GM19372 (cell line): Measurements from ENCODE around the gene CD300H.
"Not testable (repeated sequence)": the region's sequence is repeated elsewhere in the genome, so short reads cannot be mapped to it uniquely, and the experiment has no call there.

Experiments used
- ATAC-seq: cut with Tn5 transposase; IDR thresholded peaks from one replicate; pipeline ENCODE4 v1.9.1; 2021; ENCODE audit warnings: mild to moderate bottlenecking, low read depth, moderate library complexity; ENCODE audit not compliant: unreplicated experiment

CD300H gene

GRCh38 chr17:74591503-74591902 lies 24.2 kb upstream of the CD300H start:
- no peak for ATAC-seq

GRCh38 chr17:74585711-74586110 lies 18.4 kb upstream of the CD300H start:
- ATAC-seq = no peak

- no peak for ATAC-seq
These were observed 17.2 kb upstream of the CD300H start for GRCh38 chr17:74584292-74585060.

- ATAC-seq = no peak
These were observed 15.3 kb upstream of the CD300H start for GRCh38 chr17:74582633-74583032.

- ATAC-seq = no peak
These were observed 12.6 kb upstream of the CD300H start for GRCh38 chr17:74579900-74580299.

- no peak for ATAC-seq
These were observed 11.7 kb upstream of the CD300H start for GRCh38 chr17:74578979-74579378.

GRCh38 chr17:74574489-74575142 lies 7.3 kb upstream of the CD300H start:
- ATAC-seq = no peak

GRCh38 chr17:74573635-74574034 lies 6.3 kb upstream of the CD300H start:
- not testable (repeated sequence) for ATAC-seq

- ATAC-seq = no peak
These were observed 5.9 kb upstream of the CD300H start for GRCh38 chr17:74573169-74573568.

GRCh38 chr17:74571621-74572270 lies 4.4 kb upstream of the CD300H start:
- ATAC-seq = no peak

- no peak for ATAC-seq
These were observed 2.0 kb upstream of the CD300H start for GRCh38 chr17:74569020-74570003.

- no peak for ATAC-seq
These were observed 981 bp upstream of the CD300H start for GRCh38 chr17:74568106-74568873.

- ATAC-seq = no peak
These were observed 1.1 kb downstream of the CD300H start for GRCh38 chr17:74566132-74566753.

GRCh38 chr17:74565126-74565525 lies 2.2 kb downstream of the CD300H start:
- no peak for ATAC-seq

- no peak for ATAC-seq
These were observed 4.0 kb downstream of the CD300H start for GRCh38 chr17:74563358-74563757.

GRCh38 chr17:74561586-74561985 lies 5.7 kb downstream of the CD300H start:
- ATAC-seq = no peak

- ATAC-seq = no peak
These were observed 8.3 kb downstream of the CD300H start for GRCh38 chr17:74558882-74559519.

GRCh38 chr17:74558402-74558801 lies 8.9 kb downstream of the CD300H start:
- ATAC-seq = not testable (repeated sequence)

- no peak for ATAC-seq
These were observed 11.8 kb downstream of the CD300H start for GRCh38 chr17:74555427-74555940.
